Neural progenitor cell (in vitro differentiated cells): ENCODE measurements around the gene C8B. TPM values are rescaled to one million over a fixed set of nuclear protein-coding genes. Genes with fewer than 3 reads are reported as not detected.

Experiments used
- DNase-seq: peaks from one replicate; pipeline ENCODE4 v3.0.0-alpha.2; 2016; ENCODE audit warnings: low spot score
- H2AFZ ChIP-seq: fragments of 200-600 bp; sonication (generic); replicated peaks from 2 replicates; pipeline ENCODE4 v1.6.1; 2016; ENCODE audit warnings: antibody characterized with exemption
- H3F3A ChIP-seq: fragments of 200-600 bp; sonication (generic); 2 replicates; pipeline ENCODE4 v1.6.1; 2016; ENCODE audit warnings: antibody characterized with exemption, low read depth
- H3K27ac ChIP-seq: fragments of 200-600 bp; sonication (generic); 2 replicates; pipeline ENCODE4 v1.5.1; 2016; ENCODE audit warnings: mild to moderate bottlenecking
- H3K27me3 ChIP-seq: fragments of 200-600 bp; sonication (generic); 2 replicates; pipeline ENCODE4 v1.6.1; 2016; ENCODE audit warnings: mild to moderate bottlenecking, moderate library complexity
- H3K36me3 ChIP-seq: fragments of 200-600 bp; sonication (generic); 2 replicates; pipeline ENCODE4 v1.5.1; 2016
- H3K4me1 ChIP-seq: fragments of 200-600 bp; sonication (generic); 2 replicates; pipeline ENCODE4 v1.6.1; 2016; ENCODE audit warnings: mixed run types
- H3K4me2 ChIP-seq: fragments of 200-600 bp; sonication (generic); 2 replicates; pipeline ENCODE4 v1.6.1; 2016
- H3K4me3 ChIP-seq: fragments of 200-600 bp; sonication (generic); 2 replicates; pipeline ENCODE4 v1.5.1; 2016
- H3K79me2 ChIP-seq: fragments of 200-600 bp; sonication (generic); 2 replicates; pipeline ENCODE4 v1.6.1; 2016; ENCODE audit warnings: low read depth
- H3K9ac ChIP-seq: fragments of 200-600 bp; sonication (generic); 2 replicates; pipeline ENCODE4 v1.6.1; 2016
- H3K9me3 ChIP-seq: fragments of 200-600 bp; sonication (generic); 2 replicates; pipeline ENCODE4 v1.5.1; 2016; ENCODE audit warnings: low read depth
- H4K20me1 ChIP-seq: fragments of 200-600 bp; sonication (generic); 2 replicates; pipeline ENCODE4 v1.6.1; 2016; ENCODE audit warnings: low read depth
- H3K27ac Mint-ChIP-seq: 3 replicates; pipeline ENCODE4 v1.8.0; 2021; ENCODE audit warnings: mixed read lengths
- H3K27me3 Mint-ChIP-seq: 2 replicates; pipeline ENCODE4 v1.8.0; 2022; ENCODE audit warnings: low read depth, mild to moderate bottlenecking, inconsistent platforms, moderate library complexity, mixed read lengths; ENCODE audit not compliant: insufficient read depth
- H3K36me3 Mint-ChIP-seq: 3 replicates; pipeline ENCODE4 v1.8.0; 2021; ENCODE audit warnings: mixed read lengths
- H3K4me1 Mint-ChIP-seq: 3 replicates; pipeline ENCODE4 v1.8.0; 2021; ENCODE audit warnings: mixed read lengths
- H3K4me3 Mint-ChIP-seq: 3 replicates; pipeline ENCODE4 v1.8.0; 2021; ENCODE audit warnings: mild to moderate bottlenecking, moderate library complexity, mixed read lengths
- H3K9me3 Mint-ChIP-seq: 3 replicates; pipeline ENCODE4 v1.8.0; 2020; ENCODE audit warnings: mixed read lengths
- CTCF ChIP-seq: fragments of 200-600 bp; sonication (generic); IDR thresholded peaks from 2 replicates; pipeline ENCODE4 v1.5.1; 2017; ENCODE audit warnings: antibody characterized with exemption, mild to moderate bottlenecking
- EZH2 ChIP-seq: fragments of 200-600 bp; sonication (generic); IDR thresholded peaks from 2 replicates; pipeline ENCODE4 v1.6.1; 2017; ENCODE audit warnings: antibody characterized with exemption, mild to moderate bottlenecking, moderate library complexity
- EZH2phosphoT487 ChIP-seq: fragments of 200-600 bp; sonication (generic); IDR thresholded peaks from 2 replicates; pipeline ENCODE4 v1.6.1; 2017; ENCODE audit warnings: antibody characterized with exemption
- total RNA-seq: library from RNA; depleted of rRNA; stranded (reverse); fragments of >200 nt; gene quantifications from 2 replicates; pipeline ENCODE4 v1.2.3, GENCODE V29; 2015; ENCODE audit warnings: low replicate concordance

The C8B gene
- total RNA-seq, 1 donor from 2014 or later, result not detected

GRCh38 chr1:56910441-56910985 is 55.3 kb downstream of the C8B start:
- H3K4me1 Mint-ChIP-seq, result peaks cover 4% of the 10 kb centered on the region
- H4K20me1 ChIP-seq, result no peaks in the 10 kb centered on the region
- H3F3A ChIP-seq, result peaks cover 9% of the 10 kb centered on the region
- H3K27me3 ChIP-seq, result no peaks in the 10 kb centered on the region
- no peak for DNase-seq
- H3K4me3 Mint-ChIP-seq, result no peak overlapping the region
- peaks cover 4% of the 10 kb centered on the region for H3K9me3 Mint-ChIP-seq
- no peak overlapping the region for H2AFZ ChIP-seq
- no peaks in the 10 kb centered on the region for H3K36me3 ChIP-seq
- no peak overlapping the region for H3K9ac ChIP-seq
- no peaks in the 10 kb centered on the region for H3K9me3 ChIP-seq
- no peaks in the 10 kb centered on the region for H3K27me3 Mint-ChIP-seq
- no peaks in the 10 kb centered on the region for H3K36me3 Mint-ChIP-seq
- no peak overlapping the region for H3K27ac Mint-ChIP-seq
- TF ChIP-seq CTCF (no peak), EZH2phosphoT487 (no peak), EZH2 (no peak)
- H3K79me2 ChIP-seq, result no peaks in the 10 kb centered on the region
- no peak overlapping the region for H3K27ac ChIP-seq
- H3K4me1 ChIP-seq, result peaks cover 11% of the 10 kb centered on the region
- no peak overlapping the region for H3K4me3 ChIP-seq
- no peak overlapping the region for H3K4me2 ChIP-seq

- Mint-ChIP-seq H3K4me1 (peaks cover 6% of the 10 kb centered on the region), H3K36me3 (no peaks in the 10 kb centered on the region), H3K4me3 (no peak overlapping the region), H3K27me3 (no peaks in the 10 kb centered on the region), H3K9me3 (no peaks in the 10 kb centered on the region), H3K27ac (no peak overlapping the region)
- no peaks in the 10 kb centered on the region for H3K9me3 ChIP-seq
- H3K9ac ChIP-seq, result no peak overlapping the region
- no peaks in the 10 kb centered on the region for H3K79me2 ChIP-seq
- no peaks in the 10 kb centered on the region for H3K27me3 ChIP-seq
- no peak overlapping the region for H2AFZ ChIP-seq
- peaks cover 2% of the 10 kb centered on the region for H3F3A ChIP-seq
- H3K36me3 ChIP-seq, result no peaks in the 10 kb centered on the region
- no peak overlapping the region for H3K4me3 ChIP-seq
- DNase-seq, result no peak
- H3K4me1 ChIP-seq, result peaks cover 9% of the 10 kb centered on the region
- TF ChIP-seq EZH2 (no peak), EZH2phosphoT487 (no peak), CTCF (no peak)
- H4K20me1 ChIP-seq, result no peaks in the 10 kb centered on the region
- H3K4me2 ChIP-seq, result no peak overlapping the region
- no peak overlapping the region for H3K27ac ChIP-seq
Observed at GRCh38 chr1:56908619-56909221, 57.1 kb downstream of the C8B start.

DNA sequence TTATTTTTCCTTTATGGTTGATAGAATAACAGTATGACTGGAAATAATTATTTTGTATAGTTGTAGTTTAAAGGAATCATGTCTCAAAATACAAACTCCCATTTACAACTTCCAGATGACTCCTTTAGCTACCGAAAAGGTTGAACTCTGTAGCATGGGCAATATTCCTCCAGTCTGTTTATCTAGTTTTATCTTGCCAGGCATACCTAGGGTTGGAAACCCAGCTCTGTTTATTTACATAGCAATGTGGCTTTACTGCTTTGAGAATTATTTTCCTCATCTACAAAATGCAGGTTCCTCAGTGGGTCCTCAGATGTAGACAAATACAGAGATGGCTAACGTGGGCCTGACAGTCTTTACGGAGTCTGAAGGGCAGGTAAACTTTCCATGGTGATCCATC is 60.1 kb downstream of the C8B start:
- no peaks in the 10 kb centered on the region for H3K27me3 Mint-ChIP-seq
- H3K27me3 ChIP-seq, result no peaks in the 10 kb centered on the region
- TF ChIP-seq EZH2phosphoT487, result no peak
- no peak for TF ChIP-seq CTCF
- TF ChIP-seq EZH2, result no peak
- H3K9me3 ChIP-seq, result no peaks in the 10 kb centered on the region
- no peak for DNase-seq
- H2AFZ ChIP-seq, result no peak overlapping the region
- no peak overlapping the region for H3K27ac ChIP-seq
- H4K20me1 ChIP-seq, result no peaks in the 10 kb centered on the region
- no peaks in the 10 kb centered on the region for H3K79me2 ChIP-seq
- H3K9me3 Mint-ChIP-seq, result no peaks in the 10 kb centered on the region
- peaks cover 17% of the 10 kb centered on the region for H3K4me1 ChIP-seq
- no peak overlapping the region for H3K4me3 Mint-ChIP-seq
- no peak overlapping the region for H3K9ac ChIP-seq
- H3K4me1 Mint-ChIP-seq, result peaks cover 11% of the 10 kb centered on the region
- H3K36me3 ChIP-seq, result no peaks in the 10 kb centered on the region
- no peaks in the 10 kb centered on the region for H3K36me3 Mint-ChIP-seq
- H3K4me3 ChIP-seq, result no peak overlapping the region
- H3K27ac Mint-ChIP-seq, result no peak overlapping the region
- H3K4me2 ChIP-seq, result no peak overlapping the region
- peaks cover 7% of the 10 kb centered on the region for H3F3A ChIP-seq
